B cell (primary cell): ENCODE measurements around the gene CACNA1A. TPM values are rescaled to one million over a fixed set of nuclear protein-coding genes. Genes with fewer than 3 reads are reported as not detected.
"Not testable (repeated sequence)": the region's sequence is repeated elsewhere in the genome, so short reads cannot be mapped to it uniquely, and the experiment has no call there.

Source experiments
- ATAC-seq: fragments of 200-7000 bp; cut with Tn5 transposase; one replicate; pipeline ENCODE4 v1.10.0; 2021; ENCODE audit warnings: low read depth, mild to moderate bottlenecking, moderate number of reproducible peaks, moderate library complexity
- CTCF ChIA-PET: fragments of 350-600 bp; sonication (Branson Sonifier 250); formaldehyde crosslinking; loops from one replicate; lab custom pipeline; 2021; ENCODE audit warnings: antibody characterized with exemption, inconsistent platforms; lab: Charles Lee
- POLR2A ChIA-PET: fragments of 350-600 bp; sonication (Branson Sonifier 250); formaldehyde crosslinking; loops from one replicate; lab custom pipeline; 2021; ENCODE audit warnings: antibody characterized with exemption; lab: Charles Lee
- DNase-seq: peaks from one replicate; pipeline ENCODE4 v3.0.0; 2013
- H2AFZ ChIP-seq: 2 replicates; pipeline ENCODE4 v1.6.1; 2012; ENCODE audit warnings: mild to moderate bottlenecking, low read depth, low read length; ENCODE audit not compliant: insufficient read depth, poor library complexity, severe bottlenecking
- H3K27ac ChIP-seq, 2 donors: 1 replicate in 1 of 2; 2 replicates in 1 of 2; pipeline ENCODE4 v1.5.1; 2012 to 2013; ENCODE audit warnings: low read length in 2 of 2, mild to moderate bottlenecking in 2 of 2, moderate library complexity in 1 of 2
- H3K27me3 ChIP-seq, 4 experiments: fragments of 200-600 bp in 1 of 4; sonication (generic) in 1 of 4; replicated peaks in 1 of 4; 1 replicate in 2 of 4; 2 replicates in 2 of 4; pipeline versions ENCODE4 v1.6.1 to v1.7.0; 2013 to 2016; ENCODE audit warnings: low read length in 3 of 4, mild to moderate bottlenecking in 2 of 4, mixed read lengths in 1 of 4, moderate library complexity in 1 of 4; ENCODE audit not compliant: insufficient read depth in 4 of 4, control insufficient read depth in 3 of 4; ENCODE audit errors: control extremely low read depth in 1 of 4
- H3K36me3 ChIP-seq, 2 experiments: replicated peaks in 1 of 2; 1 replicate in 1 of 2; 2 replicates in 1 of 2; pipeline versions ENCODE4 v1.6.1 to v1.7.1; 2013; ENCODE audit warnings: low read length in 1 of 2; ENCODE audit not compliant: insufficient read depth in 2 of 2, control insufficient read depth in 1 of 2; ENCODE audit errors: control extremely low read depth in 1 of 2, extremely low read depth in 1 of 2
- H3K4me1 ChIP-seq, 2 donors: fragments of 200-600 bp in 1 of 2; sonication (generic) in 1 of 2; 1 replicate in 1 of 2; 2 replicates in 1 of 2; pipeline versions ENCODE4 v1.5.1 to v1.6.1; 2013 to 2017; ENCODE audit warnings: low read length in 2 of 2; ENCODE audit not compliant: control insufficient read depth in 2 of 2, insufficient read depth in 2 of 2
- H3K4me2 ChIP-seq: replicated peaks from 2 replicates; pipeline ENCODE3; 2012; ENCODE audit warnings: mild to moderate bottlenecking, low read depth, low read length; ENCODE audit not compliant: poor library complexity, severe bottlenecking
- H3K4me3 ChIP-seq, 5 experiments: fragments of 200-600 bp in 1 of 5; sonication (generic) in 1 of 5; 1 replicate in 3 of 5; 2 replicates in 2 of 5; pipeline versions ENCODE4 v1.5.1 to v1.7.0; 2011 to 2016; ENCODE audit warnings: low read length in 4 of 5, mild to moderate bottlenecking in 4 of 5, low read depth in 2 of 5, control low read depth in 1 of 5, moderate library complexity in 1 of 5; ENCODE audit not compliant: insufficient read depth in 1 of 5; ENCODE audit errors: control extremely low read depth in 1 of 5, extremely low read depth in 1 of 5
- H3K79me2 ChIP-seq: fragments of 200-600 bp; sonication (generic); one replicate; pipeline ENCODE4 v1.6.0; 2016; ENCODE audit warnings: low read length; ENCODE audit not compliant: control insufficient read depth, insufficient read depth
- H3K9ac ChIP-seq: fragments of 200-600 bp; sonication (generic); 2 replicates; pipeline ENCODE4 v1.6.1; 2017; ENCODE audit warnings: mild to moderate bottlenecking, low read length, moderate library complexity
- H3K9me3 ChIP-seq, 3 donors: one replicate each; pipeline versions ENCODE4 v1.6.1 to v1.7.1; 2013; ENCODE audit warnings: low read length in 2 of 3; ENCODE audit not compliant: control insufficient read depth in 2 of 3, insufficient read depth in 1 of 3; ENCODE audit errors: control extremely low read depth in 1 of 3
- H4K20me1 ChIP-seq: 2 replicates; pipeline ENCODE4 v1.6.0; 2012; ENCODE audit warnings: mild to moderate bottlenecking, low read length; ENCODE audit not compliant: insufficient read depth, control insufficient read depth, poor library complexity, severe bottlenecking
- H3K27ac Mint-ChIP-seq: one replicate; pipeline ENCODE4 v1.8.0; 2021; ENCODE audit warnings: mixed read lengths
- H3K27me3 Mint-ChIP-seq: one replicate; pipeline ENCODE4 v1.8.0; 2021; ENCODE audit warnings: mixed read lengths
- H3K4me1 Mint-ChIP-seq: one replicate; pipeline ENCODE4 v1.8.0; 2021; ENCODE audit warnings: mixed read lengths
- H3K4me3 Mint-ChIP-seq: one replicate; pipeline ENCODE4 v1.8.0; 2021; ENCODE audit warnings: mixed read lengths
- H3K9me3 Mint-ChIP-seq: one replicate; pipeline ENCODE4 v1.8.0; 2022; ENCODE audit warnings: mixed read lengths; ENCODE audit not compliant: insufficient read depth
- EZH2 ChIP-seq: IDR thresholded peaks from 2 replicates; pipeline ENCODE4 v1.6.1; 2012; ENCODE audit warnings: borderline replicate concordance, low read depth, mild to moderate bottlenecking, moderate library complexity, low read length; ENCODE audit not compliant: insufficient read depth, poor library complexity, severe bottlenecking
- WGBS: methylation state at CpG from one replicate; pipeline ENCODE4 v1.1.5; 2013; ENCODE audit warnings: missing lambda C conversion rate; ENCODE audit not compliant: insufficient coverage; 5-methylcytosine and 5-hydroxymethylcytosine counted together
- intact Hi-C: fragments of 100-400 bp; cut with micrococcal nuclease; formaldehyde crosslinking; loops from one replicate; pipeline ENCODE4 v1.10.0; 2022
- polyA plus RNA-seq: library from polyadenylated mRNA; depleted of rRNA; stranded (reverse); fragments of >200 nt; gene quantifications from 2 replicates; pipeline ENCODE4 v1.2.3, GENCODE V29; 2012
- total RNA-seq, 2 donors: library from RNA; stranded (reverse); fragments of 120-200 nt in 1 of 2; gene quantifications; 1 replicate in 1 of 2; 2 replicates in 1 of 2; pipeline versions ENCODE4 v1.2.3 to v1.2.4, GENCODE V29; 2013 to 2022
- TF ChIP-seq, protein P1 (sequence below): fragments of 200-600 bp; IDR thresholded peaks from one replicate; pipeline ENCODE4 v1.8.0; 2022; ENCODE audit warnings: antibody characterized with exemption, mild to moderate bottlenecking

CACNA1A gene
- total and polyA plus RNA-seq, 2 donors (not counting 1 experiment from before 2014, with no cell fraction given), result 1.2 to 1.3 TPM

GRCh38 chr19:13177584-13177983, 328.7 kb downstream of the CACNA1A start:
- H3K9me3 ChIP-seq, H3K4me3 Mint-ChIP-seq, H3K27me3 Mint-ChIP-seq, H3K9me3 Mint-ChIP-seq, H3K4me2 ChIP-seq, H3K27ac ChIP-seq, H2AFZ ChIP-seq, H3K9ac ChIP-seq, H4K20me1 ChIP-seq, DNase-seq, H3K36me3 ChIP-seq, H3K4me3 ChIP-seq, ATAC-seq, H3K27ac Mint-ChIP-seq, H3K27me3 ChIP-seq, intact Hi-C loops: not testable (repeated sequence)
- no CpG with 5 or more reads among the region's 5 CpGs for WGBS
- Histone ChIP-seq H3K79me2 (peaks cover 38% of the 10 kb centered on the region), H3K4me1 (peaks cover 41 to 61% of the 10 kb centered on the region in 2 donors)
- ChIA-PET CTCF (interaction anchor here (0.6 to 1.2 kb wide), 4 partner anchors 10 to 293 kb away, joined by 3 to 6 read pairs (median 5); no protein-coding TSS in a partner anchor), POLR2A (interaction anchor here (0.6 to 1.1 kb wide), 3 partner anchors 8 to 11 kb away, joined by 5 read pairs; no protein-coding TSS in a partner anchor)
- H3K4me1 Mint-ChIP-seq, result peaks cover 41% of the 10 kb centered on the region

GRCh38 chr19:13176345-13176744, 329.9 kb downstream of the CACNA1A start:
- Histone ChIP-seq H3K4me2 (no peak overlapping the region), H3K36me3 (no peaks in the 10 kb centered on the region), H3K4me1 (peaks cover 43 to 61% of the 10 kb centered on the region in 2 donors), H3K27ac (no peak overlapping the region), H3K9me3 (no peaks in the 10 kb centered on the region), H3K9ac (no peak overlapping the region), H4K20me1 (no peaks in the 10 kb centered on the region), H3K79me2 (peaks cover 42% of the 10 kb centered on the region), H3K4me3 (no peak overlapping the region), H3K27me3 (no peaks in the 10 kb centered on the region), H2AFZ (no peak overlapping the region)
- no peaks in the 10 kb centered on the region for H3K9me3 Mint-ChIP-seq
- TF ChIP-seq EZH2, result no peak
- TF ChIP-seq, protein P1, sequence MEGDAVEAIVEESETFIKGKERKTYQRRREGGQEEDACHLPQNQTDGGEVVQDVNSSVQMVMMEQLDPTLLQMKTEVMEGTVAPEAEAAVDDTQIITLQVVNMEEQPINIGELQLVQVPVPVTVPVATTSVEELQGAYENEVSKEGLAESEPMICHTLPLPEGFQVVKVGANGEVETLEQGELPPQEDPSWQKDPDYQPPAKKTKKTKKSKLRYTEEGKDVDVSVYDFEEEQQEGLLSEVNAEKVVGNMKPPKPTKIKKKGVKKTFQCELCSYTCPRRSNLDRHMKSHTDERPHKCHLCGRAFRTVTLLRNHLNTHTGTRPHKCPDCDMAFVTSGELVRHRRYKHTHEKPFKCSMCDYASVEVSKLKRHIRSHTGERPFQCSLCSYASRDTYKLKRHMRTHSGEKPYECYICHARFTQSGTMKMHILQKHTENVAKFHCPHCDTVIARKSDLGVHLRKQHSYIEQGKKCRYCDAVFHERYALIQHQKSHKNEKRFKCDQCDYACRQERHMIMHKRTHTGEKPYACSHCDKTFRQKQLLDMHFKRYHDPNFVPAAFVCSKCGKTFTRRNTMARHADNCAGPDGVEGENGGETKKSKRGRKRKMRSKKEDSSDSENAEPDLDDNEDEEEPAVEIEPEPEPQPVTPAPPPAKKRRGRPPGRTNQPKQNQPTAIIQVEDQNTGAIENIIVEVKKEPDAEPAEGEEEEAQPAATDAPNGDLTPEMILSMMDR, result no peak
- no peak for ATAC-seq
- no peak for DNase-seq
- WGBS, result 88% methylated on average over 6 of the region's 8 CpGs
- H3K27me3 Mint-ChIP-seq, result no peaks in the 10 kb centered on the region
- POLR2A ChIA-PET, result interaction anchor here (1.3 kb wide), 1 partner anchor 21 kb away, joined by 4 read pairs; no protein-coding TSS in a partner anchor
- H3K4me1 Mint-ChIP-seq, result peaks cover 43% of the 10 kb centered on the region
- H3K4me3 Mint-ChIP-seq, result no peak overlapping the region
- peak overlapping the region; percentile 32 for H3K27ac Mint-ChIP-seq
- intact Hi-C loops, result no loop called here
- CTCF ChIA-PET, result interaction anchor here (0.8 to 1.8 kb wide), 6 partner anchors 13 to 199 kb away, joined by 3 to 6 read pairs (median 3); no protein-coding TSS in a partner anchor
